BE2C (cell line): ENCODE measurements around the gene FRYL.
"Not testable (repeated sequence)": the region's sequence is repeated elsewhere in the genome, so short reads cannot be mapped to it uniquely, and the experiment has no call there.

Experiments
- DNase-seq: peaks from one replicate; pipeline ENCODE4 v3.0.0-alpha.2; 2020
- H3K27me3 ChIP-seq: fragments of 250-450 bp; sonication (Bioruptor Pico); 2 replicates; pipeline ENCODE4 v1.5.1; 2020; ENCODE audit warnings: mild to moderate bottlenecking
- H3K36me3 ChIP-seq: fragments of 250-450 bp; sonication (Bioruptor Pico); 2 replicates; pipeline ENCODE4 v1.5.1; 2020; ENCODE audit warnings: mild to moderate bottlenecking
- H3K4me1 ChIP-seq: fragments of 250-450 bp; sonication (Bioruptor Pico); 2 replicates; pipeline ENCODE4 v1.5.1; 2020
- H3K4me3 ChIP-seq: 2 replicates; pipeline ENCODE4 v1.5.1; 2011; ENCODE audit warnings: low read depth, low read length
- H3K9me3 ChIP-seq: fragments of 250-450 bp; sonication (Bioruptor Pico); 2 replicates; pipeline ENCODE4 v1.5.1; 2020
- CTCF ChIP-seq: IDR thresholded peaks from 2 replicates; pipeline ENCODE4 v1.5.1; 2012; ENCODE audit warnings: mild to moderate bottlenecking, low read depth, low read length

FRYL gene

GRCh38 chr4:48742412-48742811 is 37.7 kb downstream of the FRYL start:
- Histone ChIP-seq H3K9me3 (no peaks in the 10 kb centered on the region), H3K27me3 (no peaks in the 10 kb centered on the region), H3K4me1 (no peaks in the 10 kb centered on the region), H3K4me3 (no peak overlapping the region), H3K36me3 (no peaks in the 10 kb centered on the region)
- no peak for TF ChIP-seq CTCF
- DNase-seq = no peak

DNA sequence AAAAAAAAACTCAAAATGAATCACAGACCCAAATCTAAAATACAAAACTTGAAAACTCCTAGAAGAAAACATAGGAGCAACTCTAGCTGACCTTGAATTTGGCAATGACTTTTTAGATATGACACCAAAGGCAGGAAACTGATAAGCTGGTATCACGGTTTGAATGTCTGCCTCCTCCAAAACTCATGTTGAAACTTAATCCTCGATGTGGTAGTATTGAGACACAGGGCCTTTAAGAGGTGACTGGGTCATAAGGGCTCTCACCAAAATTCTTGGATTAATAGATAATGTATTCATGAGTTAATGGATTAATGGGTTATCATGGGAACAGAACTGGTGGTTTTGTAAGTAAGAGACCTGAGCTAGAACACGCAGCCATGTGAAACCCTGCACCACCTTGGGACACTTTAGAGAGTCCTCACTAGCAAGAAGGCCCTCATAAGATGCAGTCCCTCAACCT is 40.5 kb downstream of the FRYL start:
- Histone ChIP-seq H3K36me3 (no peaks in the 10 kb centered on the region), H3K9me3 (no peaks in the 10 kb centered on the region), H3K4me3 (no peak overlapping the region), H3K4me1 (no peaks in the 10 kb centered on the region), H3K27me3 (no peaks in the 10 kb centered on the region)
- no peak for DNase-seq
- TF ChIP-seq CTCF = no peak

DNA sequence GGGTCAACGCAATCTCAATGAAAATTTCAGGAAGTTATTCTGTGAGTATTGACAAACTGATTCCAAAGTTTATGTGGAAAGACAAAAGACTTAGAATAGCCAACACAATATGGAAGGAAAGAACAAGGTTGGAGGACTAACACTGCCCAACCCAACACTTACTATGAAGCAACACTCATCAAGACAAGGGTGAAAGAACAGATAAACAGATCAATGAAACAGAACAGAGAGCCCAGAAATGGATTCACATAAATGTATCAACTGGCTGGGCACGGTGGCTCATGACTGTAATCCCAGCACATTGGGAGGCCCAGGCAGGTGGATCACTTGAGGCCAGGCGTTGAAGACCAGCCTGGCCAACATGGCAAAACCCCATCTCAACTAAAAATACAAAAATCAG is 41.2 kb downstream of the FRYL start:
- no peaks in the 10 kb centered on the region for H3K9me3 ChIP-seq
- no peak for TF ChIP-seq CTCF
- no peaks in the 10 kb centered on the region for H3K36me3 ChIP-seq
- H3K27me3 ChIP-seq = no peaks in the 10 kb centered on the region
- DNase-seq = no peak
- H3K4me1 ChIP-seq = no peaks in the 10 kb centered on the region
- H3K4me3 ChIP-seq = no peak overlapping the region

DNA sequence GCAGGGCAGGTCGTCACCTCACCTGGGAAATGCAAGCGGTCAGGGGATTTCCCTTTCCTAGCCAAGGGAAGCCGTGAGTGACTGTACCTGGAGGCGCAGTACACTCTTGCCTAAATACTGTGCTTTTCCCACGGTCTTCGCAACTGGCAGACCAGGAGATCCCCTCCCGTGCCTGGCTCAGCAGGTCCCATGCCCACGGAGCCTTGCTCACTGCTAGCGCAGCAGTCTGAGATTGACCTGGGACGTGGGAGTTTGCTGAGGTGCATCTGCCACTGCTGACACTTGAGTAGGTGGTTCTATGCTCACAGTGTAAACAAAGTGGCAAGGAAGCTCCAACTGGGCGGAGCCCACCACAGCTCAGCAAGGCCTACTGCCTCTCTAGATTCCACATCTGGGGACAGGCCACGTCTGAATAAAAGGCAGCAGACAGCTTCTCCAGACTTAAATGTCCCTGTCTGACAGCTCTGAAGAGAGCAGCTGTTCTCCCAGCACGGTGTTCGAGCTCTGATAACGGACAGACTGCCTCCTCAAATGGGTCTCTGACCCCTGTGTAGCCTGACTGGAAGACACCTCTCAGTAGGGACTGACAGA is 51.1 kb downstream of the FRYL start:
- not testable (repeated sequence) for H3K4me1 ChIP-seq, H3K9me3 ChIP-seq, H3K27me3 ChIP-seq, DNase-seq, H3K36me3 ChIP-seq, H3K4me3 ChIP-seq

DNA sequence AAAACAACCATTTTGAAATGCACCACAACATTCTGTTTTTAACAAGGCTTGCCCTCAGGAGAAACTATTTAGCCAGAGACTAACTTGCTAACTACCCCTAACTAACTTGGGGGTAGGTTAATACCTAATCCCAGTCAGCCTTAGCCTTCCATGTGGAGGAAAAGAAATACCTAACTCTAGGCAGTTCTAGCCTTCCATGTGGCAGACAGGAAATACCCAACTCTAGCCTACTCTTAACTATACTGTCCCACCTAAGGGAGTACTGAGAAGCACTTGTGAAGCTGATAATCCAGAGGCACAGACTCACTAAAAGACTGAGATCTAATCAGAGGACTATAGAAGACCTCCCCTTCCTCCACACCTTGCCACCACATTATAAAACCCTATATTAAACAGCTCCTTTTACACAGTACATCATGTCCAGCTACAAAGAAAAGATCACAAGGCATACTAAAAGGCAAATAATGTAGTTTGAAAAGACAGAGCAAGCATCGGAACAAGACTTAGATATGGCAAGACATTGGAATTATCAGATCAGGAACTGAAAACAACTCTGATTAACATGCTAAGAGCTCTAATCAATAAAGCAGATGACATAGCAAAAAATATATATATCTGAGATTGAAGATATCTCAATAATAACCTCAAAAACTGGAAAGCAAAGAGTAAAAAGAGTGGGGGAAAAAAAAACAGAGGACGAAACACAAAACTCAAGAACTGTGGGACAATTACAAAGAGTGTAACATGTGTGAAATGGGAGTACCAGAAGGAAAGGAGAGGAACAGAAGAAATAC is 52.2 kb downstream of the FRYL start:
- no peak for TF ChIP-seq CTCF
- Histone ChIP-seq H3K27me3 (no peaks in the 10 kb centered on the region), H3K36me3 (no peaks in the 10 kb centered on the region), H3K4me1 (no peaks in the 10 kb centered on the region), H3K4me3 (no peak overlapping the region), H3K9me3 (no peaks in the 10 kb centered on the region)
- DNase-seq = no peak

GRCh38 chr4:48725414-48725813 is 54.7 kb downstream of the FRYL start:
- no peak for TF ChIP-seq CTCF
- Histone ChIP-seq H3K4me1 (no peaks in the 10 kb centered on the region), H3K27me3 (no peaks in the 10 kb centered on the region), H3K4me3 (no peak overlapping the region), H3K36me3 (no peaks in the 10 kb centered on the region), H3K9me3 (no peaks in the 10 kb centered on the region)
- no peak for DNase-seq
